NCI-H2196 (cell line): Measurements from ENCODE around the gene SULT2B1.
"Not testable (repeated sequence)": the region's sequence is repeated elsewhere in the genome, so short reads cannot be mapped to it uniquely, and the experiment has no call there.

Experiments
- DNase-seq: peaks from one replicate; lab custom pipeline; 2025; ENCODE audit not compliant: unreplicated experiment; lab: John Stamatoyannopoulos, UW

The SULT2B1 gene

DNA sequence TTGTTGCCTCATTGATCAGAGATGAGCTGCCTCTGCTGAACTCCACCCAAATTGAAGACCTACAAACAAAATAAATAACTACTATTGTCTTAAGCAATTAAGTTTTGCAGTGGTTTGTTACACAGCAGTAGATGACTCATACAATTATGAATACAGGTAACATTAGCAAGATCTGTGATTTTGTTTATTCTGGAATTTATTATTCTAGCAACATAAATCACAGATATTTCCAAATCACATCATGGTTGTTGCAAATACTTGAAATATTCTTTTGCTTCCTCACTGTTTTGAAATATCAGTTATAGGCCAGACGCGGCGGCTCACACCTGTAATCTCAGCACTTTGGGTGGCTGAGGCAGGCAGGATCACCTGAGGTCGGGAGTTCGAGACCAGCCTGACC is 27.2 kb upstream of the SULT2B1 start:
- no peak for DNase-seq

DNA sequence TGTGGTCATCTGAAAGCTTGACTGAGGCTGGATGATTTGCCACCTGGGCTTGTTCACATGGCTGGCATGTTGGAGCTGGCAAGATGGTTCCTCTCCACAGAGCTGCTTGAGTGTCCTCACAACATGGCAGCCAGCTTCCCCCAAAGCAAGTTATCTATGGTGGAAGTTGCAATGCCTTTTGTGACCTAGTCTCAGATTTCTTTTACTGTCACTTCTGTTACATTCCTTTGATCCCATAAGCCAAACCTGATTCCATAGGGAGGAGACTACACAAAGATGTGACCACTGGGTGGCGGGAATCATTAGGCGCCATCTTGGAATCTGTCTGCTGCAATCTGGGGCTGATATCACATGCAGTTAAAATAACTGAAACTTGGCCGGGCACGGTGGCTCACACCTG is 22.8 kb upstream of the SULT2B1 start:
- DNase-seq = no peak

DNA sequence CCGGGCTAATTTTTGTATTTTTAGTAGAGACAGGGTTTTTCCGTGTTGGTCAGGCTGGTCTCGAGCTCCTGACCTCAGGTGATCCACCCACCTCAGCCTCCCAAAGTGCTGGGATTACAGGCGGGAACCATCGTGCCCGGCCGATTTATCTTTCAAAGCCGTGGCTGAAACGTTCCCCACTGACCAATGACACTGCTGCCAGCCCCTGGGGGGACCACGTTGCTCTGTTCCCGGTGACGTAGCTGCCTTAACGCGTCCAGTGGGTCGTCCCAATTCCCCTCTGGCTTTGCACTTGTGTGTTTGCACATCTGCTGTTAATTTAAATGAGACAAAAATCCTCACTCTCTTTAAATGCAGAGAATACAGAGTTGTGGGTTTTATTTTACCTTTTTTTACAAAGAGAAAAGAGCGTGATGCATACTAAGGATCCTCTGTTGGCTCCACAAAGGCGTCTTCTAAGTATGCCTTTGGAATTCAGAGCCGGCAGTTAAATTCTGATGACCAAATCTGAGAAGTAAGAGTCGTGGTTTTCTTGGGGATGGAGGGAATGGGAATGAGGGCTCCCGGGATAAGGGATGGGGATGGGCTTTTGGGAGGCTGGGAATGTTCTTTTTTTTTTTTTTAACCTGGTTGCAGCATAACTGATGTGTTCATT is 21.8 kb upstream of the SULT2B1 start:
- DNase-seq = no peak

DNA sequence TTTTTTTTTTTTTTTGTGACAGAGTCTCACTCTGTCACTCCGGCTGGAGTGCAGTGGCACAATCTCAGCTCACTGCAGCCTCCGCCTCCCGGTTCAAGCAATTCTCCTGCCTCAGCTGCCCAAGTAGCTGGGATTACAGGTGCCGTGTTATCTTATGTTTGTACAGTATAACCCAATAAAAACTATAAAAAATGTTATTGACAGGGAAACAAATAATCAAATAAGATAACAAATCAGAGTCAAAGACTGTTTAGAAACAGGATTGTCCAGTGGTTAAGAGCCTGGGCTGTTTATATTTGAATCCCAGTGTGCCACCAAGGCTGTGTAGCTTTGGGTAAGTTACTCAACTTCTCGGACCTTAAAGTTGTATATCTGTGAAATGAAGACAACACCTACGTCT is 21.2 kb upstream of the SULT2B1 start:
- DNase-seq = no peak

DNA sequence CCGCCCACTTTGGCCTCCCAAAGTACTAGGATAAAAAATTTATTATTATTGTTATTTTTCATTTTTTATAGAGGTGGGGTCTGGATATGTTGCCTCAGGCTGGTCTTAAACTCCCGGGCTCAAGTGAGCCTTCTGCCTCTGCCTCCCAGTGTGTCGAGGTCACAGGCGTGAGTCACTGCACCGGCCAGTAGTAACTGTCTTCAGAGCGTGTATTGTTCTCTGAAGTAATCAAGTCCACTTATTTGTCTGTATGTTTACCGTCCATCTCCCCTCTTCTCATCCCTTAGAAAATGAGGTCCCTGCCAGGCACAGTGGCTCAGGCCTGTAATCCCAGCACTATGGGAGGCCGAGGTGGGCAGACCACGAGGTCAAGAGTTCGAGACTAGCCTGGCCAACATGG is 18.2 kb upstream of the SULT2B1 start:
- DNase-seq = no peak

DNA sequence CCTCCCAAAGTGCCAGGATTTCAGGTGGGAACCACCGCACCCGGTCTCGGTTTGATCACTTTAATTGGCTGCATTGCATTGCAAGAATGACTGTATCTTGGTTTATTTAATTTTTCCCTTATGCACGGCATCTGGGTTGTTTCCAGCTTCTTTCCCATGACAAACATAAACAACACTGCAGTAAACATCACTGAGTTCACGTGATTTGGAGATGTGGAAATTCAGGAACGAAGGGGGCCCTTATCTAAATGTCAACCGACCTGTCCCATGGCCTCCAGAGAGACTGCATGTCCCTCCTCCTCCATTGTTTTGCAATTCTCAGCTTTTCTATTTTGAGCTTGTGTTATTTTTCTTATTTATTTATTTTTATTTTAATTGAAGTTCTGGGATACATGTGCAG is 14.4 kb upstream of the SULT2B1 start:
- DNase-seq = no peak

DNA sequence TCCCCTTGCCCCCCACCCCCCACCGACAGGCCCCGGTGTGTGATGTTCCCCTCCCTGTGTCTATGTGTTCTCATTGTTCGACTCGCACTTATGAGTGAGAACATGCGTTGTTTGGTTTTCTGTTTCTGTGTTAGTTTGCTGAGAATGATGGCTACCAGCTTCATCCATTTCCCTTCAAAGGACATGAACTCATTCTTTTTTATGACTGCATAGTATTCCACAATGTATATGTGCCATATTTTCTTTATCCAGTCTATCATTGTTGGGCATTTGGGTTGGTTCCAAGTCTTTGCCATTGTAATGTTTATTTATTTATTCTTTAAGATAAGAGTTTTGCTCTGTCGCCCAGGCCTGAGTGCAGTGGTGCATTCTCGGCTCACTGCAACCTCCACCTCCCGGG is 13.9 kb upstream of the SULT2B1 start:
- DNase-seq = not testable (repeated sequence)

DNA sequence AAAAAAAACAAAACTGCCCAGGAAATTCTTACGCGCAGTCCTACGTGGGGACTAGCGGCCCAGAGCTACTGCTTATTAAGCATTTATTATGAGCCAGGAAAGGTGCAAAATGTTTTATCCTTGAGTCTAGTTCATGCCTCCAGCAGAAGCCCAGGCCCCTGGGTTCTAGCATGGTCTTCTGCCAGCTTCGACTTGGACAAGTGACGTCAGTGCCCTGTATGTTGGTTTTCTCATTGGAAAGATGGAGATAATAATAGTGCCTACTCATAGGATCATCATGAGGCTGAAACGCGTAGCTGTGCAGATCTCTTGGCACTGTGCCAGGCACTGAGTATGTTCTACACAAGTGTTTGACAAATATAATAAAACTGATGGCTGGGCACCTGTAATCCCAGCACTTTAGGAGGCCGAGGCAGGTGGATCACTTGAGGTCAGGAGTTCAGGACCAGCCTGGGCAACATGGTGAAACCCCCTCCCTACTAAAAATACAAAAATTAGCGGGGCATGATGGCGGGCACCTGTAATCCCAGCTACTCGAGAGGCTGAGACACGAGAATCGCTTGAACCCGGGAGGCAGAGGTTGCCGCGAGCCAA is 12.4 kb upstream of the SULT2B1 start:
- DNase-seq = peak; percentile 94

DNA sequence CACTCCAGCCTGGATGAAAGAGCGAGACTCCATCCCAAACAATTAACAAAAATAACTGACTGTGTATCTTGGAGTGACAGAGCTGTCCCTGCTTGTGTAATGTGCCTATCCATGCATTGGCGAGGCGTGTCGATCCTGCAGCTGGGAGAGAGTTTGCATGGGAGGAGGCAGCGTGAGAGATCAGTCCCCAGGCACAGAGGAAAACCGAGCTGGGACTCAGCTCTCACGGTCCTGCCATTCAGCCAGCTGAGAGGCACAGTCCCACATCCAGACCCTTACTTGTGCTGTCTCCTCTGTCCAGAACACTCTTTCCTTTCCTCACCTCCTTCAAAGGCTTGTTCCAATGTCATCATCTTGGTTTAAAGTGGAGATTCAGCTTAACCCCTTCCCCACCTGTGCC is 11.9 kb upstream of the SULT2B1 start:
- no peak for DNase-seq

DNA sequence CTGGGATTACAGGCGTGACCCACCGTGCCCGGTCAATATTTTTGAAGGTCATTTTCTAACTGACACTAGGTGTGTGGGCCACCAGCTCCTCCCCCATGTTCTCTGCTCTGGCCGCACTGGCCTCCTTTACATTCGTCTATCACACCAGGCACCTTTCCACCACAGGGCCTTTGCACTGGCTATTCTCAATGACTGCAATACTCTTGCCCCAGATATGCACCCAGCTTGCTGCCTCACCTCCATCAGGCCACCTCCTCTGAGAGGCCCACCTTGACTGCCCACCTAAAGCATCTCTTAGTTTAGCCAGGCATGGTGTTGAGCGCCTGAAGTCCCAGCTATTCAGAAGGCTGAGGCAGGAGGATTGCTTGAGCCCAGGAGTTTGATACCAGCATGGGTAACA is 10.2 kb upstream of the SULT2B1 start:
- DNase-seq = no peak

DNA sequence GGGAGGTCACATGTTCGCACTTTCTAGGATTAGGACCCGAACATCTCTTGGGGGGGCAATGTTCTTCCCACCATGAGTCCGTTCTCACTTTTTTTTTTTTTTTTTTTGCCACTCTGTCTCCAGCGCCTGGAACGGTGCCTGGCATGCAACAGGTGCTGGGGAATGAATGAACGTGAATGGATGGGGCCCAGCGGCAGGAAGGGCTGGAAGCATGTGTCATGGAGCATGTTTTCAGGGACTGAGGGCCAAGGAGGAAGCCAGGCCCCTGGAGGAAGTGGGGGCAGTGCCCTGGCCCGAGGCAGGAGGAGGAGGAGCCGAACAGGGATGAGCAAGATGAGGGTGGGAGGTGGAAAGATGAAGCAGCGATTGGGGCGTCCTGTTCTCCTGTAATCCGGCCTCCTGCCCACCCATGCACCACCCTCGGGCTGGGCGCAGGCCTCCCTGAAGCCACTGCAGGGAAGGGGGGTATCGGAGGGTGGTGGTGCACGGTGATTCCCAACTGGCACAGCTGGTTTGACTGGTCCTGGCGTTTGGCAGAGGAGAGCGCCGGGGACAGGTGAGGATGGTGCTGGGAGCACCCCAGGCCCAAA is 8.8 kb upstream of the SULT2B1 start:
- peak; percentile 72 for DNase-seq

DNA sequence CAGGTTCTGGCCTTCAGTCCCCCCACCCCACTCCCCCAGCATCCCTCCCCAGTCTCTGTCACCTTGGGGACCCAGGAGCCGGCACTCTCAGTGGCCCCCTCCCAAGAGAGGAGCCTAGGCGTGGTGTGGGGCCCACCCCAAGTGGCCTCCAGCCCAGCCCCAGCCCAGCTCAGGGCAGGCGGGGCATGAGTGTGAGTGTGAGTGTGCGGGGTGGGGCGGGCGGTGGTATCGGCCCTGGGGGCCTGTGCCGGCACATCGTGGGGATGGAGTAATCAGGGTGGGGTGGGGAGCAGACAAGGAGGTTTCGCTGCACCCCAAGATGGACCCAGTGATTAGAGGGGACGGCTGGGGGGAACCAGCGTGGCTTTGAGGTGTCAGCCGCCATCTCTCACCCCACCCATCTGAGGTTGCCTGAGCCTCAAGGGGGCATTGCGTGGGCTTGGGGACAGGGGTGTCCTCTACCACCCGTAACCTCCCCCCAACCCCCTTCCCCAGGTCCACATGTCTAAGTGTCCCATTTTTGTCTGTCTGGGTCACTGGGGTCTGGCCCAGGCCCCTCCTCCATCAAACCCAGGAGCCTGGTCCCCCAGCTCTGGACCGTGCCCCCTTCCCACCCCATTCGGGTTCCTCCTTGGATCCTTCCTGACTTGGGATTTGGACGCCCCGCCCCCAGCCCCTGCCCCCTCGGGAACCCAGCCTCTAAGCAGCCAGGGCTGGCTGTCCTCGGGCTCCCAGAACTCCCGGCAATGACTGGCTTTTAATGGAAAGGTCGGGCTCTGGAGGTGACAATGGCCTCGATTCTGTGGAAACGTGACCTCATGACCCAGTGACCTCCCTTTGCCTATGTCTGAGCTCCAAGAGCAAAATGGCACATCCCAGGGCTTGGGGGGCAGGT is 6.9 kb upstream of the SULT2B1 start:
- no peak for DNase-seq

DNA sequence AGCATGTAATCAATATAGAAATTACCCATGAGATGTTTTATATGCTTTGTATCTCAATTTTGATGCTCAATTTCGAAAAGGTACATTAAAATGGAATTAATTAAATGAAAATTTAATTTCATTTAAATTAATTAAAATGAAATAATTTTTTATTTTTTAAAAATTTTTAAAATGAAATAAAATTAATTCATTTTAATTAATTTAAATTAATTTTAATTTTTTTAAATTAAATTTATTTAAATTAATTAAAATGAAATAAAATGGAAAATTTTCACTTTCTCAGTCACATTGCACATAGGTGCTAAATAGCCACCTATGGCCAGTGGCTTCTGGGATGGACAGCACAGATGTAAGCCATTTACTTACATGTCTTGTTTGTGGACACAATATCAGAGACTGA is 4.2 kb upstream of the SULT2B1 start:
- no peak for DNase-seq

DNA sequence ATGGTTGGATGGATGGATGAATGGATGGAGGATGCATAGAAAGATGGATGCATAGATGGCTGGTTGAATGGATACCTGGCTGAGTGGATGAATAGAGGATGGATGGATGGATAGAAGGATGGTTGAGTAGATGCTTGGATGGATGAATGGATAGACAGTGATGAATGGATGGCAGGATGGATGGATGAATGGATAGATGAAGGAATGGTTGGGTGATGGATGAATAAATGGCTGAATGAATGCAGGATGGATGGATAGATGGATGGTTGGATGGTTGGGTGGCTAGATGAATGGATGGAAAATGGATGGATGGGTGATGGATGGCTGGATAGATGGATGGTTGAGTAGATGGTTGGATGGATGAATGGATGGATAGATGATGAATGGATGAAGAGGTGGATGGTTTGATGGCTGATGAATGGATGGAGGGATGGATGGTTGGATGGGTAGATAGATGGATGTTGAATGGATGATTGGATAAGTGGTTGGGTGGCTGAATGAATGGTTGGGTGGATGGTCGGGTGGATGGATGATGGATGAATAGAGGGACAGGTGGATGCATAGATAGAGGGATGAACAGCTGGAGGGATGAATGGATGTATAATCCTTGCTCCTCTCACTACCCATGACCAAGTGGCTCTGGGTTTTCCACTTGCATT is 3.6 kb upstream of the SULT2B1 start:
- DNase-seq = no peak

DNA sequence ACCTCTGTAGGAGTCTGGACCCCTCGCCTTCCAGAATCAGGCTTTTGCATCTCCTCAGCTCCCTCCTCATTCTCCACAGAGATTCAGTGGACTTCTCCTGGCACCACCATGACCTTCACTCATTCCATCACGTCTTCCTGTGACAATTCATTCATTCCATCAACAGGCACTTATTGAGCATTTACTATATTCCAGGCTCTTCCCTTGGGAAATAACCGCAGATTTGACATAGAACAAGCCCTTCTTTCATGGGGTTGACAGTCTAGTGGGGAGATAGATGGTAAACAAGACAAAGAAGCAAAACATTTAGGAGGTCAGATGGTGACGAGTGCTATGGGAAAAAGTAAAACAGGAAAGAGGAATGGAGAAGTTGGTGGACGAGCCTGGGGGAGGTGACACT is 2.6 kb upstream of the SULT2B1 start:
- DNase-seq = no peak

DNA sequence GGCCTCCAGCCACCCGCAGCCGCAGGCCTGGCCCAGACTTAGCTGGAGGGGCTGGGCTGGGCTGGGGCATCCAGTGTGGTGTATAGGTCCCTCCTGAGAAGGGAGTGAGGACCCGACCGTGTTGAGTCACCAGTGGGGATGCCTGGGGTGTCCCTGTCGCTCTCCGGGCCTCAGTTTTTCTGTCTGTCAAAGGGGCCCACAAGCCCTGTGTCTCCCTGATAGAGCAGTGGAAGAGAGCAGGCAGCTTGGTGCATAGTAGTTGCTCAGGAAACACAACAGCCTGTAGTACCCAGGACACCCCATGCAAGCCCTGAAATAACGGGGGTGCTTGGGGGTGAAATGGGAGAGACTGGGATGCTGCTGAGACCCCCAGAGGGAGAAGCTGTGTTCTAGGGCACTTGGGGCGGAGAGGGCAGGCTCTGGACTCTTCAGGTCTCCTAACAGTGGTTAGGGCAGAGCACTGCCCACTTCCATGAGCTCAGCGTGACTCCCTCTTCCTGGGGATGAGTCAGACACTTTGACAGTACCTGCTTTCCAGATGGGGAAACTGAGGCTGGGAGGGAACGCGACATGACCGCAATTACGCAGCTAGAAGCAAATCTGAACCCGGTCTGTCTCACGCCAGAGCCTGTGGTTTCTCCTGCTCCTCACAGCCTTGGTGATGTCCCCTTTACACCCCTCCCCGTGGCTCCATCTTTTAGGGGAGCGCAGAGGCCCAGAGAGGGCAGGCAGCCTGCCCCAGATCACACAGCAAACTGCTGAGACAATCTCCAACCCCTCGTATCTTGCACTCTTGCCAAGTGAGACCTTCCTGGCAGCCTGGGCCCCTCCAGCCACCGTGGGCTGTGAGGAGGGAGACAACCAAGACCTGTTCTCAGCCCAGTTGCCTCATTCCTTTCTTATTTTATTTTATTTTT is 692 bp downstream of the SULT2B1 start:
- no peak for DNase-seq

DNA sequence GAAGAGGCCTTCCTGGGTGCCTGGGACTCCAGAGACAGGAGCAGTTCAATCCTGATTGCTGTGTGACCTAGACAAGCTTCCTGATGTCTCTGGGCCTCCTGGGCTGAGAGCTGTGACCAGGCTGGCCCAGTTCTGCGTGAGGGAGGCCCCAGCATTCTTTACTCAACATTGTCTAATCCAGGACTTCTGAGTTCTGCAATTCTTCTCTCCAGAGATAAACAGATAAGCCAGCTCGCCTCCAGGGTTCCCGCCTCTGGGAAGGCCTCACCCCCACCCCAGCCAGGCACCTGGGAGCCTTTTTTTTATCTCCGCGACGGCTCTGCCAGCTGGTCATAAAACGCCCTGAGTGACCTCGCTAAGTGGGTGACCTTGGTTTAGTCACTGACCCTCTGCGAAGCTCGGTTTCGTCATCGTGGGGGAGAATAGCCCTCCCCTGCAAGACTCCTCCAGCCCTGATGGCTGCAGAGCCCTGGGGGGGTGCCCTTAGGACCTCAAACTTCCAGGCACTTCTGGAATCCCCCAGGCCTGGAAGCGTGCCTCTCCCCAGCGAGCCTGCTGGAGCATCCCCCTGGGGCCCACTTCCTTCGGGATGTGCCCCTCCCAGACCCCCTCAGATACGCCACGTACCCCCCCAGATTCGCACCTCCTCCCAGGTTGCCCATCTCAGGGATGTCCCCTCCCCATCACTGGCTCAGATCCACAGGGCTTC is 1.9 kb downstream of the SULT2B1 start:
- peak; percentile 45 for DNase-seq

DNA sequence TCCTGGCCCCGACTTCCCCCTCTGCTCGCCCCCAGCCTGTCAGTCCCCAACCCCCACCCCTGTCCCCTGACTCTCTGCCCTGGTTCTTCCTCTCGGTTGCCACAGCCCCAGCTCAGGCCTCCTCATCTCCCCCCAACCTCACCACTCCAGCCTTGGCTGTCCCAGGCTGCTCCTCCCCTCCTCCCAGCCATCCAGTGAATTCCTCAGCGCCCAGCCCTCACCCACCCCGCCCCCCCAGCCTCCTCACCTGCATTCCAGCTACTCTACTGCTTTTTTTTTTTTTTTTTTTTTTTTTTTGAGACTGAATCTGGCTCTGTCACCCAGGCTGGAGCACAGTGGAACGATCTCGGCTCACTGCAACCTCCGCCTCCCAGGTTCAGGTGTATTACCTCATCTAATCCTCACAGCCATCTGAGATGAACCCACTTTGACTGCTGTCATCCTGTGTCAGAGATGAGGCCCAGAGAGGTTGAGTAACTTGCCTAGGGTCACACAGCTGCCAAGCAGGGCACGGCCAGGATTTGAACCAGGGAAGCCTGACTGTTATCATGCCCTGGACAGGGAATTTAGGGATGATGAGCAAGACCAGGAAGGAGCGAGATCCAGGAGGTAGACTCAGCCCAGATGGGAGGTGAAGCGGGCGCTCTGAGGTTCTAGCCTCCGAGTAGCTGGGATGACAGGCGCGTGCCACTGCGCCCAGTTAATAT is 2.6 kb downstream of the SULT2B1 start:
- DNase-seq = no peak

DNA sequence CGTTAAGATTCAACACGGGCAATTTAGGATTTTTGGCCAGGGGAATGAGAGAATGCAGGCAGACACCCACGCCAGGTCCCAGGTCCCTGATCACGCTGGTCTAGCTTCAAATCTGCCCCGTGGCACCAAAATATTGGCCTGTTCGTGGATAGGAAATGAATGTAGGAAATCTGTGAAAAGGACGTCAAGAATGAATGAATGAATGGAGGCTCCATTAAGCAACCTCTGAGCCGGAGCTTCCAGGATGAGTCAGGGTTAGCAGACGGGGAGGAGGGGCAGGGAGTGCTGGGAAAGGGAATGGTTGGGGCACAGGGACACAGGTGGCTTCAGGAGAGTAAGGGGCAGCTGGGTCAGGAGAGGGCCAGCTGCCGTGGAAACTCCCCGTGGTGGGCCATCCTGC is 4.2 kb downstream of the SULT2B1 start:
- DNase-seq = no peak
